COLO829 (cell line): Measurements from ENCODE around the gene GABBR2.
A peak's percentile ranks its signal among the peaks of the same experiment; 100 is the strongest.

Experiments
- DNase-seq: peaks from one replicate; pipeline ENCODE4 v3.0.0; 2012; ENCODE audit warnings: low spot score

GABBR2 gene

GRCh38 chr9:98341157-98342097 is 367.3 kb downstream of the GABBR2 start:
- no peak for DNase-seq

GRCh38 chr9:98339987-98340800 is 368.5 kb downstream of the GABBR2 start:
- no peak for DNase-seq

- no peak for DNase-seq
These were observed 373.1 kb downstream of the GABBR2 start for GRCh38 chr9:98335661-98336060.

GRCh38 chr9:98334796-98335195 is 373.9 kb downstream of the GABBR2 start:
- DNase-seq: no peak

- peak; percentile 54 for DNase-seq
These were observed 374.8 kb downstream of the GABBR2 start for GRCh38 chr9:98333703-98334582.

- DNase-seq: no peak
These were observed 376.3 kb downstream of the GABBR2 start for GRCh38 chr9:98332405-98332831.

- DNase-seq: no peak
These were observed 377.0 kb downstream of the GABBR2 start for GRCh38 chr9:98331536-98332259.

GRCh38 chr9:98330831-98331230 is 377.9 kb downstream of the GABBR2 start:
- no peak for DNase-seq

GRCh38 chr9:98329904-98330303 is 378.8 kb downstream of the GABBR2 start:
- DNase-seq: no peak

- no peak for DNase-seq
These were observed 379.5 kb downstream of the GABBR2 start for GRCh38 chr9:98329281-98329680.

GRCh38 chr9:98328770-98329169 is 380.0 kb downstream of the GABBR2 start:
- no peak for DNase-seq

GRCh38 chr9:98328141-98328540 is 380.6 kb downstream of the GABBR2 start:
- DNase-seq: no peak

GRCh38 chr9:98327249-98327561 is 381.5 kb downstream of the GABBR2 start:
- DNase-seq: no peak

- DNase-seq: no peak
These were observed 382.1 kb downstream of the GABBR2 start for GRCh38 chr9:98326459-98327248.

GRCh38 chr9:98324801-98325200 is 383.9 kb downstream of the GABBR2 start:
- no peak for DNase-seq

- DNase-seq: no peak
These were observed 385.0 kb downstream of the GABBR2 start for GRCh38 chr9:98323831-98324135.

- DNase-seq: no peak
These were observed 385.5 kb downstream of the GABBR2 start for GRCh38 chr9:98323051-98323830.

GRCh38 chr9:98321269-98321668 is 387.5 kb downstream of the GABBR2 start:
- no peak for DNase-seq

- DNase-seq: no peak
These were observed 389.8 kb downstream of the GABBR2 start for GRCh38 chr9:98318834-98319478.
